GM12865 (cell line): Measurements from ENCODE around the gene HSPG2.

Source experiments
- DNase-seq: peaks from one replicate; pipeline ENCODE4 v3.0.0; 2010; ENCODE audit warnings: low read depth
- H3K4me3 ChIP-seq: 2 replicates; pipeline ENCODE4 v1.5.1; 2011; ENCODE audit warnings: mild to moderate bottlenecking, low read depth, low read length, control low read depth
- CTCF ChIP-seq: IDR thresholded peaks from 2 replicates; pipeline ENCODE4 v1.5.1; 2011; ENCODE audit warnings: low read length, control low read depth, low read depth, inconsistent platforms; ENCODE audit not compliant: insufficient read depth; ENCODE audit errors: missing control alignments

Gene HSPG2

GRCh38 chr1:21930629-21931170 is 6.4 kb downstream of the HSPG2 start:
- no peak overlapping the region for H3K4me3 ChIP-seq
- no peak for DNase-seq
- no peak for TF ChIP-seq CTCF

DNA sequence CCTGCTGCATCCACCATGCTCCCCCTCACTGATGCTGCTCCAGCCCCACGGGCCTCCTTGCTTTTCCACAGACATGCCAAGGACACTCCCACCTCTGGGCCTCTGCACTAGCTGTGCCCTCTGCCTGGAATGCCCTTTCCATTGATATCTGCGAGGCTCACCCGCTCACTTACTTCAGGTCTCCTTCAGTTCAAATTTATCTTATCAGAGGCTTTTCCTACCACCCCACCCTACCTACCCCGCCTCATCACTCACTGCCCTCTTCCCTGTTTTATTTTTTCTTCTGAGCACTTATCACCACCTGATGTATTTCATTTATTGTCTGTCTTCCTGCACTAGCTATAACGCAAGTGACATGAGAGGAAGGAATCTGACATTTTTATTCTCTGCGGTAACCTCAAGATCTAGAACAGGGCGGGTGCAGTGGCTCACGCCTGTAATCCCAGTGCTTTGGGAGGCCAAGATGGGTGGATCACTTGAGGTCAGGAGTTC is 7.0 kb downstream of the HSPG2 start:
- no peak for TF ChIP-seq CTCF
- no peak overlapping the region for H3K4me3 ChIP-seq

GRCh38 chr1:21927533-21928237 is 9.4 kb downstream of the HSPG2 start:
- TF ChIP-seq CTCF, result no peak
- no peak for DNase-seq
- no peak overlapping the region for H3K4me3 ChIP-seq

More for the DNA sequence above, 7.0 kb downstream of the HSPG2 start:
- DNase-seq, result no peak

DNA sequence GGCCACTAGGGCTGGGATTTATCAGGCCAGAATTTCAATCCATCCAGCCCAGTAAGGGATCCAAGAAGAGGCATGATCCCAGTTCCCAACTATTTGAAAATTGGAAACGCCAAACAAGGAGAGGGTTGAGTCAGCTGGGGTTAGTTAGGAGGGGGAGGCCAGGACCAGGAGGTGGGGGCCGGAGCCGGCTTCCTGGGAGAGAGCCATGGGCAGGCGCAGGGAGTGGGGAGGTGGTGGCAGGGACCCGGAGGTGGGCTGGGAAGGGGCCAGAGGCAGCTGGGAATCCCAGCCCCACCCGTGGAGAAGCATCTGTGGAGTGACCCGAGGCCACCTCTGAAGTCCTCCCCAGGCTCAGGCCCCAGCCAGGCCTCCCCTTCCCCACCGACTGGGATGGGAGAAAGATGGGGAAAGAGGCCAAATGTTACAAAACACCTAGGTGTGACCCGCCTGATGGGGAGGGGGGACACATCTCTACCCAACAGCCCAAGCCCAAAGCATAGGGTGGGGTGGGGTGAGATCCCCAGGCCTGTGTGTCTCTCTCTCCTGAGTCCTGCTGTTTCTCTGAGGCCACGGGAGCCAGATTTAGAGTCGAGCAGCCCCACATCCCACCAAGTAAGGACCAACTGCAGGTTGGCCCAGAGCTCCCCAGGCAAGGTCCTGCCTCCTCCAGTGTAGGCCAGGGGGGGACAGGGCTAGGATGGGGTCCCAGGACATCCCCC is 10.1 kb downstream of the HSPG2 start:
- no peak for DNase-seq
- no peak for TF ChIP-seq CTCF
- no peak overlapping the region for H3K4me3 ChIP-seq

DNA sequence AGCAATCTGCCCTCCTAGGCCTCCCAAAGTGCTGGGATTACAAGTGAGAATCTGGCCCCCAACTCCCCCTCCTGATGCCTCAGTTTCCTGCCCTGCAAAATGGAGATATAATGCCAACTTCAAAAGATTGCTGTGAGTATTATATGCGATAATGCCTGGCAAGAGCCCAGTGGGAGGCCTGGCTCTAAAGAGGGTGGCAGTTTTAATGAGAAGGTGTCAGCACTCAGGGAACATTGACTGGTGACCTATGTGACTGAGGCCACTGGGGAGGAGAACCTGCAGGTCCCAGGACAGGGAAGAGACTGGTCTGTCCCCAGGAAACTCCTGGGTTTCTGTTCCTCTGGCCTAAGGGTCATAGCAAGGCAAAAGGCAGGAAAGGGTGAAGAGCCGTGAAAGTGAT is 11.0 kb downstream of the HSPG2 start:
- no peak for DNase-seq
- H3K4me3 ChIP-seq, result no peak overlapping the region
- TF ChIP-seq CTCF, result no peak

GRCh38 chr1:21925334-21925940 is 11.7 kb downstream of the HSPG2 start:
- no peak for DNase-seq
- no peak overlapping the region for H3K4me3 ChIP-seq
- TF ChIP-seq CTCF, result no peak
